H9 (cell line): ENCODE data around the gene RNF114. TPM values are rescaled to one million over a fixed set of nuclear protein-coding genes. Genes with fewer than 3 reads are reported as not detected.
A peak's percentile ranks its signal among the peaks of the same experiment; 100 is the strongest.

Experiments
- DNase-seq: peaks from one replicate; pipeline ENCODE4 v3.0.0-alpha.2; 2017
- H2AFZ ChIP-seq: one replicate; pipeline ENCODE4 v1.6.1; 2013; ENCODE audit warnings: mild to moderate bottlenecking, low read length, control low read depth, moderate library complexity
- H2AK5ac ChIP-seq: 2 replicates; pipeline ENCODE4 v1.6.1; 2013; ENCODE audit warnings: low read length, control low read depth, mixed read lengths; ENCODE audit not compliant: insufficient read length
- H2BK120ac ChIP-seq: one replicate; pipeline ENCODE4 v1.6.1; 2013; ENCODE audit warnings: low read depth, mild to moderate bottlenecking, low read length, control low read depth, inconsistent platforms; ENCODE audit not compliant: poor library complexity, severe bottlenecking
- H2BK12ac ChIP-seq: 2 replicates; pipeline ENCODE4 v1.6.1; 2013; ENCODE audit warnings: low read length, control low read depth, mixed read lengths, low read depth; ENCODE audit not compliant: insufficient read length
- H2BK15ac ChIP-seq: 2 replicates; pipeline ENCODE4 v1.6.1; 2013; ENCODE audit warnings: low read depth, low read length, control low read depth
- H2BK20ac ChIP-seq: one replicate; pipeline ENCODE4 v1.6.1; 2013; ENCODE audit warnings: low read depth, mild to moderate bottlenecking, low read length, control low read depth, inconsistent platforms; ENCODE audit not compliant: poor library complexity, severe bottlenecking
- H2BK5ac ChIP-seq: 2 replicates; pipeline ENCODE4 v1.6.1; 2013; ENCODE audit warnings: low read length, control low read depth, mixed read lengths; ENCODE audit not compliant: insufficient read length
- H3K14ac ChIP-seq: 2 replicates; pipeline ENCODE4 v1.6.1; 2013; ENCODE audit warnings: low read length, control low read depth; ENCODE audit not compliant: insufficient read depth
- H3K18ac ChIP-seq: 2 replicates; pipeline ENCODE4 v1.6.1; 2013; ENCODE audit warnings: low read depth, mild to moderate bottlenecking, mixed read lengths, low read length, control low read depth; ENCODE audit not compliant: insufficient read length
- H3K23ac ChIP-seq: 2 replicates; pipeline ENCODE4 v1.6.1; 2013; ENCODE audit warnings: low read length, control low read depth, mixed read lengths, low read depth; ENCODE audit not compliant: insufficient read length
- H3K23me2 ChIP-seq: 2 replicates; pipeline ENCODE4 v1.6.1; 2013; ENCODE audit warnings: low read depth, mild to moderate bottlenecking, mixed read lengths, low read length, control low read depth; ENCODE audit not compliant: insufficient read length, poor library complexity, severe bottlenecking
- H3K27ac ChIP-seq: 2 replicates; pipeline ENCODE4 v1.5.1; 2013; ENCODE audit warnings: low read length, control low read depth, mixed read lengths, low read depth; ENCODE audit not compliant: insufficient read length
- H3K27me3 ChIP-seq: 2 replicates; pipeline ENCODE4 v1.6.1; 2013; ENCODE audit warnings: low read length, control low read depth, inconsistent platforms; ENCODE audit not compliant: insufficient read depth
- H3K4ac ChIP-seq: 2 replicates; pipeline ENCODE4 v1.6.1; 2013; ENCODE audit warnings: low read depth, mild to moderate bottlenecking, control low read depth, inconsistent platforms, low read length, moderate library complexity
- H3K4me1 ChIP-seq: 2 replicates; pipeline ENCODE4 v1.6.1; 2013; ENCODE audit warnings: low read length, control low read depth, inconsistent platforms; ENCODE audit not compliant: insufficient read depth
- H3K4me2 ChIP-seq: 2 replicates; pipeline ENCODE4 v1.6.1; 2013; ENCODE audit warnings: low read length, control low read depth, mixed read lengths; ENCODE audit not compliant: insufficient read length, insufficient read depth
- H3K56ac ChIP-seq: 2 replicates; pipeline ENCODE4 v1.6.1; 2013; ENCODE audit warnings: low read depth, mild to moderate bottlenecking, mixed read lengths, low read length, control low read depth; ENCODE audit not compliant: insufficient read length
- H3K79me1 ChIP-seq: 2 replicates; pipeline ENCODE4 v1.6.1; 2013; ENCODE audit warnings: low read depth, mild to moderate bottlenecking, moderate library complexity, low read length, control low read depth, inconsistent platforms; ENCODE audit not compliant: insufficient read depth, poor library complexity, severe bottlenecking
- H3K79me2 ChIP-seq: 2 replicates; pipeline ENCODE4 v1.6.1; 2013; ENCODE audit warnings: low read length, control low read depth, inconsistent platforms; ENCODE audit not compliant: insufficient read depth
- H3K9ac ChIP-seq: 2 replicates; pipeline ENCODE4 v1.6.1; 2013; ENCODE audit warnings: low read length, control low read depth, mixed read lengths; ENCODE audit not compliant: insufficient read length; ENCODE audit errors: extremely low read depth
- H3K9me3 ChIP-seq: one replicate; pipeline ENCODE4 v1.6.1; 2013; ENCODE audit warnings: low read depth, low read length, inconsistent platforms; ENCODE audit not compliant: control insufficient read depth
- H3T11ph ChIP-seq: one replicate; pipeline ENCODE4 v1.6.1; 2013; ENCODE audit warnings: mild to moderate bottlenecking, low read length, control low read depth, inconsistent platforms
- H4K20me1 ChIP-seq: one replicate; pipeline ENCODE4 v1.6.1; 2013; ENCODE audit not compliant: control insufficient read depth, insufficient read length, insufficient read depth
- H4K5ac ChIP-seq: 2 replicates; pipeline ENCODE4 v1.6.1; 2013; ENCODE audit warnings: low read depth, mild to moderate bottlenecking, mixed read lengths, low read length, control low read depth; ENCODE audit not compliant: insufficient read length
- H4K8ac ChIP-seq: replicated peaks from 2 replicates; pipeline ENCODE4 v1.6.1; 2013; ENCODE audit warnings: low read length, control low read depth, mixed read lengths, low read depth; ENCODE audit not compliant: insufficient read length
- H4K91ac ChIP-seq: 2 replicates; pipeline ENCODE4 v1.6.1; 2013; ENCODE audit warnings: low read depth, mild to moderate bottlenecking, moderate library complexity, mixed read lengths, low read length, control low read depth; ENCODE audit not compliant: insufficient read length
- H3K27ac Mint-ChIP-seq, 3 experiments: 2 replicates in 2 of 3; 3 replicates in 1 of 3; pipeline ENCODE4 v1.8.0; 2020 to 2021; ENCODE audit warnings: mixed read lengths in 3 of 3, mild to moderate bottlenecking in 1 of 3, moderate library complexity in 1 of 3
- H3K27me3 Mint-ChIP-seq: 2 replicates; pipeline ENCODE4 v1.8.0; 2021; ENCODE audit warnings: low read depth, mild to moderate bottlenecking, moderate library complexity, mixed read lengths
- H3K36me3 Mint-ChIP-seq, 3 experiments: 2 replicates in 2 of 3; 3 replicates in 1 of 3; pipeline ENCODE4 v1.8.0; 2020 to 2021; ENCODE audit warnings: low read depth in 3 of 3, mixed read lengths in 3 of 3; ENCODE audit not compliant: insufficient read depth in 1 of 3
- H3K4me1 Mint-ChIP-seq, 2 experiments: 2 replicates each; pipeline ENCODE4 v1.8.0; 2020; ENCODE audit warnings: mixed read lengths in 2 of 2
- H3K4me3 Mint-ChIP-seq, 2 experiments: 2 replicates in 1 of 2; 3 replicates in 1 of 2; pipeline ENCODE4 v1.8.0; 2020 to 2021; ENCODE audit warnings: mild to moderate bottlenecking in 2 of 2, mixed read lengths in 2 of 2, moderate library complexity in 1 of 2
- H3K9me3 Mint-ChIP-seq, 2 experiments: 2 replicates in 1 of 2; 3 replicates in 1 of 2; pipeline ENCODE4 v1.8.0; 2020; ENCODE audit warnings: mild to moderate bottlenecking in 2 of 2, mixed read lengths in 2 of 2, moderate library complexity in 1 of 2
- CTCF ChIP-seq: fragments of 200-600 bp; sonication (generic); conservative IDR thresholded peaks from 3 replicates; pipeline ENCODE4 v1.8.0; 2021; ENCODE audit warnings: antibody characterized with exemption, mild to moderate bottlenecking
- WGBS: extraction: QIAGEN DNeasy Blood & Tissue Kit; methylation state at CpG from one replicate; pipeline ENCODE4 v1.1.7; 2013; ENCODE audit warnings: missing lambda C conversion rate, low lambda C conversion rate, mixed read lengths; ENCODE audit not compliant: insufficient read length; ENCODE audit errors: extremely low coverage; 5-methylcytosine and 5-hydroxymethylcytosine counted together
- total RNA-seq: library from RNA; stranded (reverse); gene quantifications from 2 replicates; pipeline ENCODE4 v1.2.1, GENCODE V29; 2021

RNF114 gene
- total RNA-seq, 1 experiment from 2014 or later: 75.5 TPM

- Histone ChIP-seq H4K20me1 (peaks cover 2% of the 10 kb centered on the region), H3K4me1 (peaks cover 17% of the 10 kb centered on the region), H4K91ac (no peak overlapping the region), H2BK20ac (no peak overlapping the region), H3K4me2 (no peak overlapping the region), H3K23me2 (peaks cover 15% of the 10 kb centered on the region), H3K14ac (no peak overlapping the region), H4K5ac (no peak overlapping the region), H2BK15ac (no peak overlapping the region), H3K4ac (no peak overlapping the region), H3K79me1 (no peaks in the 10 kb centered on the region), H3K18ac (no peak overlapping the region), H3K27ac (no peak overlapping the region), H4K8ac (no peak overlapping the region), H2AK5ac (no peak overlapping the region), H3T11ph (no peak overlapping the region), H3K9me3 (no peaks in the 10 kb centered on the region), H3K56ac (no peak overlapping the region), H3K23ac (no peak overlapping the region), H2BK5ac (no peak overlapping the region), H2BK12ac (no peak overlapping the region), H2BK120ac (no peak overlapping the region), H3K27me3 (peaks cover 2% of the 10 kb centered on the region; the same call in 1 of the 2 replicates), H3K79me2 (no peaks in the 10 kb centered on the region; the same call in 1 of the 2 replicates), H2AFZ (no peak overlapping the region), H3K9ac (no peak overlapping the region)
- no peak for DNase-seq
- Mint-ChIP-seq H3K9me3 (peaks cover 0 to 2% of the 10 kb centered on the region in 2 experiments; a peak in 1 of 5 replicates), H3K27me3 (peaks cover 30% of the 10 kb centered on the region), H3K27ac (no peak overlapping the region), H3K4me1 (peaks cover 74 to 90% of the 10 kb centered on the region in 2 experiments), H3K4me3 (peak overlapping the region; percentile 78 to 95), H3K36me3 (peaks cover 13 to 37% (median 22%) of the 10 kb centered on the region in 3 experiments; a peak in 6 of 7 replicates)
- no peak for TF ChIP-seq CTCF
- no CpG with 5 or more reads among the region's 13 CpGs for WGBS
These were observed 48.4 kb downstream of the RNF114 start for GRCh38 chr20:49984426-49985153.
